TTC549 (cell line): ENCODE measurements around the gene KNCN.

Source experiments
- FAIRE-seq: peaks from 2 replicates; lab custom pipeline; 2012; peaks lifted over from hg19 to GRCh38; lab: Jason Lieb, UNC

The KNCN gene

DNA sequence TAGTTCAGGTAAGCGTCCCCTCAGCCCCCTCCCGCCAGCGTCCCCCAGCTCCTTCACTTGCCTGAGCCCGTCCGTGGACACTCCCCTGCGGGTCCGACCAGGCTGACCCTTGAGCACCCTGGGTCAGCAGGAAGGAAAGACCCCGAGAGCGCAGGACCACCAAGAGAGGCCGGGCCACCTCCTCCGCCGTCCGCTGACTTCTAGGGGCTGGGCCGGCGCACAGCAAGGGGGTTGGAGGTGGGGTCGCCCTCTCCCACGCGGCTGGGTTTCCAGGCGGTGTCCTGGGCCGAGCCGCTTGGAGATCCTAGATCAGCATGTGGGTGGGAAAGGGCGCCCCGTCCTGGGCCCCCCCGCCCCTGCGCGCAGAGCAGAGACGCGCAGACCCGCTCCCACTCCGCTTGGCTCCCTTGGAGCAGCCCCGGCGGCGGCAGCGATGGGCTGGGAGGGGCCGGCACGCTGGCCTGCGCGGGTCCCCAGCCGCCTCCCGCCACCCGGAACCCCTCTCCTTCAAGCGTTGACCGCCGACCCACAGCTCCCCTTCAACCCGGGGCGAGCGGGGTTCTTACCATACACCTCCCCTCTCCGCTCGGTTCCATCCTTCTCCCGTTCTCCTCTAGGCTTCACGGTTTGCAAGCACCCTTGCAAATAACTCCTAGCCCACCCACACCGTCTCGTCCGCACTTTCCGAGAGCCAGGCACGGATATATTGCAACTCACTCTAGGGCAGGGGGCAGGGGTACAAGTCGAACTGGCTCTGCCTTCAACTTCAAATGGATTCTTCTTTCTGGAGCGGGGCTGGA lies 7.5 kb downstream of the KNCN start:
- no peak for FAIRE-seq

DNA sequence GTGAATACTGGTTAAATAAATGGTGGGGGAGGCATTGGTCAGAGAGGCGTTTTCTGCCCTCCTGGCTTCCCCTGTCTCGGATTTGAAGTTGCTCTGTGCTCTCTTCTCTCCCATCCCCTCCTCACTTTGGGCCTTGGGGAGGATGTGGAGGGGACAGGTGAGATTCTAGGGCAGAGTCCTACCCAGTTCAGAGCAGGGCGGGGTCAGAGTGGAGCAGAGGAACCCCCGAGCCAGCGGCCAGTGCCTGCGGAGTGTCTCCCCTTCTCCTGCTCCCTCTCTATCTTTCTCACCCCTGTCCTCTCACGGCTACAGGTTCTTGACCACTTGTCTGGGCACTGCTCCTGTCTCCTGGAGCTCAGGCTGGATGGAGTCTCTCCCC lies 8.1 kb downstream of the KNCN start:
- no peak for FAIRE-seq

DNA sequence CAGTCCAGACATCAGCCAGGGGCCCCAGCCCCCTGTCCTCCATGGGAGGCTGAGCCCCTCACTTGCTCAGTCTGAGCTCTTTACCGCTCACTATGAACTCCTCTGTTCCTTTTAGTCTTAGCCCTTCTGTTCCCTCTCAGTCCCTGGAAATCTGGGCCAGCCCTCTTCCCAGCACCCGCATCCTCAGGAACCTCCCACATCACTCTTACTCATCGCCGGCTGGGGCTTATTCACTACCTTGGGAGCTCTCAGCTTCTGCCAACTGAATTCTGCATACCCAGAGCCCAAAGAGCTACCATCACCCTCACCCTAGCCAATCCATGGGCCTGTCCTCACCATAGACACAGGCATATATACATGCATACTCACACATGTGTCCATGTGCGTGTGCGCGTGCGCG lies 11.5 kb downstream of the KNCN start:
- FAIRE-seq: no peak

DNA sequence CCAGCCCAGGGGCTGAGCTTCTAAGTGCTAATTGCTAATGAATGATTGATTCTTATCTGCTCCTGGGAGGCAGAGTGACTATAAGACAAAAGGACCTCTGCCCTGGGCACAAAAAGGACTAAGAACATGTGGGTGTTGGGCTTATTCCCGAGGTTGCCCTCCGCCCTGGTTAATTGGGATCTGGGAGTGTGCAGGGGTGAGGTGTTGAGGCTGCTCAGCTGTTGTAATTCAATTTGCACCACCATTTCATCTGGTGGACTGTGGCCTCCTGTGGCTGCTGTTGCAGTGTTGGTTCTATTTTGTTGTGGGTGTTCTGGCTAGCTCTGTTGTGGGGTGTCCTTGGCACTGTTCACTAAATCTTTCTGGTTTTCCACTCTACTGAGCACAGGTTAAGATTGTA lies 13.3 kb downstream of the KNCN start:
- FAIRE-seq: no peak

DNA sequence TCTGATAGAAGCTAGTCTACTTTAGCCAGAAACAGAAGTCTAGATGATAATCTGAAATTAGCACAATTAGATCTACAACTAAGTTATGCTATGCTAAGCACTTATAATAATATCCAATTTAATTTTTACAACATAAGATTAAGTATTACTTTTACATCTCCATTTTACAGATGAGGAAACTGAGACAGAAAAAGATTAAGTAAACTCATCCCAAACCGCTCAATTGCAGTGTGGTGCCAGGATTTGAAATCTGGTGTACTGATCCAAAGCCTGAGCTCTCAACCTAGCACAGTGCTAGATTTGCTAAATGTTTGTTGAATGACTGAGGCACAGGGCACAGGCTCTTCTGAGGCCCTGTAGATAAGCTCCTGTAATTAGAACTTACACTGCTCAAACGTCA lies 13.8 kb downstream of the KNCN start:
- FAIRE-seq: no peak

DNA sequence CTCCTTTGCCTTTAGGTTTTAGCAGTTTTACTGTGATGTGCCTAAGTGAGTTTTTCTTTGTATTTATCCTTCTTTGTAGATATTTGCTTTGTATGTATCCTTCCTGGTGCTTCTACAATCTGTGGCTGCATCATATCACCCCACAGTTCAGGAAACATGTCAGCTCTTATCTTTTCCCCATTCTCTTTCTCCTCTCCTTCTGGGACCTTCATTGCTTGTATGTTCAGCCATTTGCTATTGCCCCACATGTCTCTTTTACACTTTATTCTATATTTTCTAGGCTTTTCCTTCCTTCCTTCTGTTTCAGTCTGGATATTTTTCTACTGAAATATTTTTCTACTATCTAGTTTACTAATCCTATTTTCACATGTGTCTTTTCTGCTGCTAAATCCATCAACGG lies 14.9 kb downstream of the KNCN start:
- FAIRE-seq: no peak

DNA sequence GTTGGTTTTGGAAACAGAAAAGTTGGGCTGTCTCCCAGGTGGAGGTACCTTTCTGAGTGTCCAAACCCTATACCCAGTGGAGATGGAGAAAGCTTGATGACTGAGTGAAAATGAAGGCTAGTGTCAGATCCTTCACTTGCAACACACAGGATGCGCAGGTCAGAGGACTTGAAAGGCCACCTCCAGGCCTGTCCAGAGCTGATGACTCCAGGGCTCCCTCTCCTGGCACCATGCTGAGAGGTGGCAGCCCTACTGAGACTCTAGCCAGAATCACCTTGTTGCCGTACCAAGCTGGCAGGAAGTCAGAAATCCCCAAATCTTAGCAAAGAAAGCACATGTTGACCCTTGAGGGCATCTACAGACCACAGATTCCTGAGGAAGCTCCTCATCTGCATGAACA lies 16.4 kb downstream of the KNCN start:
- no peak for FAIRE-seq

DNA sequence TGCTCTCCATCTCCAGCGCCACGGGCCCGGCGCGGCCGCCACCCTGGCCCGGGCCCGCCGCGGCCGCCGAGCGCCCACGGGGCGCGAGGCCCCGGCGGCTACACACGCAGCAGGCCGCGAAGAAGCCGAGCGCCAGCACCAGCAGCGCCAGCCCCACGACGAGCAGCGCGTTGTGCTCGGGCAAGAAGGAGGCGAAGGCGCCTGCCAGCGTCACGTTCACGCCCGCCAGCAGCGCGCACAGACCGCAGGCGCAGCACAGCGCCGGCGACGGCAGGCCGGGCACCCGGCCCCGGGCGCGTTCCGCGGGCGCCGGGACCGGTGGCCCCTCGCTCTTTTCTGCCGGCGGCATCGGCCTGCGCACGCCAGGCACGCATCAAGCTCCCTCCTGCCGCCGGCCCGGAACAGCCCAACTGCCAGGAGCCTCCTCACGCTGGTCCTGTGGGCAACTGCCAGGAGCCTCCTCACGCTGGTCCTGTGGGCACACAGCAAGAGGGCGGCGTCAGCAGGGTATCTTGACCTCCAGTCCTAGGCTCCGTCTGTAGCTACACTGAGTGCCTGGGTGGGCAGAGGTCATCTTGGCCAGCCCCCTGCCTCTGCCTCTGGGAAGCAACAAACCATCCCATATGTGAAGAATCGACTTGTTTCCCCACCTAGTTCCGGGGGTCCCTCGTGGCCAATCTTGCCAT lies 18.1 kb downstream of the KNCN start:
- FAIRE-seq: no peak

DNA sequence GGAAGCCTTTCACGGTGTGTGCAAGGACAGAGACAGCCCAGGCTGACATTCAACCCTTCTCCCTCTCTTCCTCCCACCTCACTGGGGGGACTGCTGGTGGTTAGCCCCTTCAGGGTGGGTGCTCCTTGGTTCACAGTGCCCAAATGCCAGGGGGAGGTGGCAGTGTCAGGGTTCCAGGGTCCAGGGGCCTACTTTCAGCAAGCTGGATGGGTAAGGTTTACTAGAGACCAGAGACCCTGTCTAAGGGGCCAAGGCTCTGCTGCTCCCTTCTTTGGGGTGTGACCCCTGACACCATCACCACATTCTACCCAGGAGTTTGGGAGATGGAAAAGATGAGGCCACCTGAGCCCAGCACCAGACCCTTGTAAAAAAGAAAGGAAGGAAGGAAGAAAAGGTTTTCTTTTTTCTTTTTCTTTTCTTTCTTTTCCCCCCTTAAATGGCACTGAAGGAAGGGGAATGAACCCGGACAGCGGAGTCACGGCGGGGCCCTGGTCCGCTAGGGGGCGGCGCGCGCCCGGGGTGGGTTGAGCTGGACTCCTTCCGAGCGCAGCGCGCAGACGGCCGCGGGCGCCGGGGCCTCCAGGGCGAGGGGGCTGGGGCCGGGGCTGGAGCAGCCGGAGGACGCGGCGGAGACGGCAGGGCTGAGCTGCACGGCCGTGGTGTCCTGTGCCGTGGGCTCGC lies 18.8 kb downstream of the KNCN start:
- FAIRE-seq: no peak

DNA sequence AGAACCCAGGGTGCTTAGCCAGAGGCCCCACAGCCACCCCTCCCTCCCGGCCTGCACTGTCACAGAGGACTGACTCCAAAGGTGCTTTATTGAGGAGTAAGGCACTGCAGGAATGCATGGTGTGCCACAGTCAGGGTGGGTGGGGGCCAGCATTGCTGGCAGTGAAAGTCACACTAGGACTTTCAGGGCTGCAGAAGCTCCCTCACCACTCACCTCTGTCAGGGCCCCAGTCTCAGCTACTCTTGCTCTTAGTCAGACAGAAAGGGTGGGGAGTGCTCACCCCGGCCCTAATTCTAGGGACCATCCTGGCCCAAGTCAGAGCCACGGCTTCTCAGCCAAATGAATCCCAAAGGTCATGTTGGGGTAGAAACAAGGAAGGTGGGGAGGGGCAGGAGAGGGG lies 19.4 kb downstream of the KNCN start:
- FAIRE-seq: no peak

DNA sequence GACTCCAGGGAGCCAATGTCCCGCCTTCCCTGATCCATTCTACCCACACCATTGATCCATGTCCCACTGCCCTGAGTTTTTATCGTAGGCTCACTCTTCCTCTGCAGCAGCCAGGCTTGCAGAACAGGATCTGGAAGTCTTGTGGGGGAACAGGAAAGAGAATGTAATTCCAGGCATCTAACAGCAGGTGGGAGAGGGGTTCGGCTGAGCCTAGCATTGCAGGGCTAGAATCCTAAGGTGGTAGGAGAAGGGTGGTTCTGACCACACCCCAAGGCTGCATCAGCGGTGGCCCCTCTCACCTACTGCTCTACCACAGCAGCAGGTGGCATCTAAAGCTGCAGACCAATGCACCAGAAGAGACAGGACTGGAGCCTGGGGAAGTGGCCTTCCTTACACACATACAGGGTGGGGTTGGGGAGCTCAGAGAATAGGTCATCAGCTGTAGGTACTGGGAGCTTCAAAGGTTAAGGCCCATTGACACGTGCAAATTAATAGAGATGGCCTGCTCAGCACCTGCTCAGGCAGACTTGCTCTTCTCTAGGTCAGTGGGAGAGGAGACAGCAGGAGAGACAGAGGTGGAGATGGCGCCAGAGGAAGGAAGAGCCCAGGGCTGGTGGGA lies 20.5 kb downstream of the KNCN start:
- FAIRE-seq: no peak

DNA sequence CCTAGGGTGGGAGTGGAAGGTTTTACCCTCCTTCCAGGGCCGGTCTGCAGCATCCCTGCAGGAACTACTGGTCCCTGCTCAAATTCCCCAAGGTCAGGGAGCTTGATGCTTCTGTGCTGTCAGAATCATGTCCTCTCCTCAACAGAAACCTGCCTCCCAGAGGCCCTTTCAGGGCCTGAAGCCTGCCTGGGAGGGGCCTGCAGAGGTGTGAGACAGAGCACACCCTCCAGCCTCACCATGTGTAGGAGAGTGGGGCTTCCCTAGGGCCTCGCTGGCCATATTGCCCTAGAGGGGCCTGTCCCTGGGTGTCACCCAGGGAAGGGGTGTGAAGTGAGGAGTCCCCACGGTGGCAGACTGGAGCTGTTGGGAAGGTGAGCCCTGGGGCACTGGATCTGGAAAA lies 21.1 kb downstream of the KNCN start:
- FAIRE-seq: no peak

DNA sequence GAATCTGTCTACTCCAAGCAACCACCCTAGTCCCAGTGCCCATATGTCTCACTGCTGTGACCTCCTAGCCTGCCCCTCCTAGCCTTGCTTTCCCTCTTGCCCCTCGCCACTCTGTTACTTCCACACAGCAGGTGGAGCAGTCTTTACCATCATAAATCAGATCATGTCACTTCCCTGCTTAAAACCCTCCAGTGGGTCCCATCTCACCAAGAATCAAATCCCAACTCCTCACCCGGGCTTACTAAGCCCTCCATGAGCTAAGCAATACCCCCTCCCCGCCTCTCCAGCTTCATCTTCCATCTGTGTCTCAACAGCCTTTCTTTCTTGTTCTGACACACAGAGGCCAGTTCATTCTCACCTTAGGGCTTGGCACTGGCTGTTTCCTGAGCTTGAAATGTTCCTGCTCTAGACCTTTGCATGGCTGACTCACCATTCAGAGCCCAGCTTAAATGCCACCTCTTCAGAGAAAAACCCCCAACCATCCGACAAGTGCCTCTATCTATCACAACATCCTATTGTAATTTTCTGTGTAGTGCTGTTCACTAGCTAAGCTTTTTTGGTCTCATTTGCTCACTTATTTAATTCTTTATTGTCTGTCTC lies 22.3 kb downstream of the KNCN start:
- FAIRE-seq: no peak

DNA sequence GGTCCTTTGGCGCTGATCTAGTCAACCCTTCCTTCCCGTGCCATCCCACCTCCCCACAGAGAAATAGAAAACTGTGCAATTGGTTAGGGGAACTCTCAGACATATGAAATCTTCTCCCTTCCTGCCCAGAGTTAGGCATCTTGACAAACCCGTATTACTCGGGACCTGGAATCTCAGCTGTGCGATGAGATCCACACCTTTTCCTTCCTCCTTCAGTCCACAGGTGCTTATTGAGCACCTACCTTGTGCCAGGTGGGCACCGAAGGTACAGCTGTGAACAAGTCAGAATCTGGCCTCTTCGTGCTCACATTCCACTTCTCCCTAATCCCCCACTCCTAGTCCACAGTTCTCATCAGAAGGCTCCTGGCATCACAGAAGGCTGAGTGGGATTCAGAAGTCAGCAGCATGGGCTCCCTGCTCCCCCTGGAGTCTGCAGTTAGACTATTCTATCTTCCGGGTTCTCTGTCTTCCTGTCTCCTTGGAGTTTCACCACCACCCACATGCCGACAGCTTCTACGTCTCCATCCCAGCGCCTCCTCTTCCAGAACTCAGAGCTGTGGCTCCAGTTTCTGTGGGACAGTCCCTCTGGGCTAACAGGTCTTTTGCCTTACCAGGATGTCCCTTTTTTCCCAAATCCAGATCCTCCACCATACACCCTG lies 23.0 kb downstream of the KNCN start:
- FAIRE-seq: no peak

DNA sequence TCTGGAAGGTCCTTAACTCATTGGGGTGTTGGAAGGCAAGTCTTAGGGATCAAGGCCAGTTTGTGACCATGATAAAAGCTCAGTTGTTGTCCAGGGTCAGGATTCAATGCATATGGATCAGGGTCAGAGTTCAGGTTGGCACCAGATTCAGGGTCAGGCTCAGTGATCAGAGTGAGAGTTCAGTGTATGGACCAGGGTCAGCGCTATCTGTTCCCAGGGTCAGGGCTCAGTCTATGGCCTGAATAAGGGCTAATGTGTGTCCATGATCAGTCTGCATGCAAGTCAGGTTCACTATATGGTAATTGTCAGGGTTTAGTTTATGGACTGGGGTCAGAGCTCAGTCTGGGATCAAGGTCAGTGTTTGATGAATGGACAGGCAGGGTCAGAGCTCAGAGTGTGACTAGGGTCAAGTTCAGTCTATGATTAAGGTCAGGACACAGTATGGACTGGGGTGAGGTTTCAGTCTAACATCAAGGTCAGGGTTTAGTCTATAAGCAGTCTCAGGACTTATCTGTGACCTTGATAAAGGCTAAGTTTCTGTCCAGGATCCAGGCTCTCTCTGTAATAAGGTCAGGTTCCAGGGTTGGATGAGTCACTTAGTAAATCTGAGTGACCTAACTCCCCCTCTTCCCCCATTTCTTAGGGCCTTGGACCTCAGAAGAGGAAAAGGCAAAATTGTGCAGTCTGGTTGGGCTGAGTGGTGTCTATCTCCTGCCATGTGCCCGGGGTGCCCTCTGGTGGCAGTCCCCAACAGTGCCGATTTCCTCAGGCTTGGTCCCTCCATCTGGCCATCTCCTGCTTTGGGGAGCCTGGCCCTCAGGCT lies 23.8 kb downstream of the KNCN start:
- no peak for FAIRE-seq

DNA sequence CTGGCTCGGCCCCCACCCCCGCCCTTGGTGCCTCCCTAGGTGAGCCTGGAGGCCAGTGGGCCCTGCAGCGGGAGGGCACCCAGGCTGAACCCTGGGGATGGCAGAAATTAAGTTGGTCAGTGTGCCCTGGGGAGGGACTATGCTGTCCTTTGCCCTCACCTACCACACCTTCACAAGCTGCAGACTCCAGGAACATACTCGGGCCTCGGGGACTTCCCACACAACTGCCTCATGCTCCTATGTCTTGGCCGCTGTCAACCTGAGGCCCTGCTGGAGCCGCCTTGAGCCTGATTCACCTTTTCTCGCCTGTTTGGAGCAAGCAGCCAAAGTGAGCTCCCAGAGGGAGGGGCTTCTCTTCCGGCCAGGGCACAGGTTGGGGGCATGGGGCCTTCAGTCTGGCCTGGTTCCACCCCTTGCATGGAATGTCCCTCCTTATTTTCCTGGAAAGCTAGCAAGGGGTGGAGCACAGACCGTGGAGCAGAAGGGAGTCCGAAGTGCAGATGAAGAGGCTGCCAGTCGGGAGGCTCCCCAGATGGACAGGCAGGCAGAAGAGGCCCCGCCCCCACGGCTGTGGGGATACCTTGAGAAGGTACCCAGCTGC lies 24.7 kb downstream of the KNCN start:
- FAIRE-seq: no peak

DNA sequence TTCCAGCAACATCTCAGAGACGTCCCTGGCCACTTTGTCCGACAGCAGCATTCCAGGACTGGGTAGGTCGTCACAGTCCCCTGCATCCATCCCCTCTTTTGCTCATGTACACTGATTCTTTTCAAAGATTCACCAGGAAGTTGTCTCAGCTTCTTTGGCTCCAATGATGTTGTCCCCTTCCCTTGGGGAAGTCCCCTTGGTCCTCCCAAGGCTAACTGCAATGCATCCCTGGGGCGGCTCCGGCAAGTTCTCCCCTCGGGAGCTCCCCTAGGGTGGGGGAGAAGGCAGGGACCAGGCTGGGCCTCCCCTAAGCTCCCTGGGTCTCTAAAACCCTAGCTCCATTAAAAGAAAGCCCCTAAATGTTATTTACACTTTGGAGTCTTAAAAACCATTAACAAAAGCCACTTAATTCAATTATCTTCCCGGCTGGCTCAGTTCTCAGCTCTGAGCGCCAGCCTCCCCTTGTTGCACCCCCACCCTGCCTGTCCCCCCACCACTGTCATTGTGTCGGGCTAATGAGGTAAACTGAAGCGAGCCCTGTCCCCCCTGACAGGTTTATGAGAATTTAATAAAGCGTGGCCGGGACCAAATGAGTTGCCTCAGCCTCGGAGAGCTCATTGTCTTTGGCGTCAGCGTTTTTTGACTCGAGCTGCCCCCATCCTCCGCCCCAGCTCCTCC lies 25.3 kb downstream of the KNCN start:
- FAIRE-seq: no peak

DNA sequence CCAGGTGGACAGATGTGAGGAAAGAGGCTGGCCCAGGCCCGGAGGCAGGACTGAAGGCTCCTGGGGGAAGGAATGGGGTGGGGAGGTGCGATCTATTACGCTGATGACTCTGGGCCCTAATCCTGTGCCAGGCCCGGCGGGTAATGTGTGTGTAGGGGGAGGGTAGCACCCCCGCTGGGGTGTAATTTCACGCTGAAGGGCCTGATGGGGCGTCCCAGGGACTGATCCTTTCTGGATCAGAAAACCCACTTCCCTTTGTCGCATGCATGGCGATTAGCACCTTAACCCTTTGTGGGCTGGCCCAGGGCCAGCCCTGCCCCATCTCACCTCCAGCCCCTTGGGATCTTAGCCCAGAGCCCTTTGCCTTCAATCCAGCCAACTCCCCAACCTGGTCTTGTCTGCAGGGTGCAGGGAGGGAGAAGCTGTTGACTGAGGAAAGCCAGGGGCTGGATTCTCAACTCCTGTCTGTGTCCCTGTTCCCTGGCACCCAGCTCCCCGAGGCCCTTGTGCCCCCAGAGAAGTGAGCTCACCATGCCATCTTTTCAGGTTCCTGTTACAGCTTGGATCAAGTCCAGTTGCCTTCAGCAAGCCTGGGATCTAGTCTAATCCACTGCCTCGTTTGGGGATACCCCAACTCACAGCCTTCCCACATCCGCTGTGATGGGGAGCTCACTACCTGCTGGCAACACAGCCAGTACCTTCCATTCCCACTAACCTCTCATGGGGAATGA lies 26.0 kb downstream of the KNCN start:
- FAIRE-seq: no peak

DNA sequence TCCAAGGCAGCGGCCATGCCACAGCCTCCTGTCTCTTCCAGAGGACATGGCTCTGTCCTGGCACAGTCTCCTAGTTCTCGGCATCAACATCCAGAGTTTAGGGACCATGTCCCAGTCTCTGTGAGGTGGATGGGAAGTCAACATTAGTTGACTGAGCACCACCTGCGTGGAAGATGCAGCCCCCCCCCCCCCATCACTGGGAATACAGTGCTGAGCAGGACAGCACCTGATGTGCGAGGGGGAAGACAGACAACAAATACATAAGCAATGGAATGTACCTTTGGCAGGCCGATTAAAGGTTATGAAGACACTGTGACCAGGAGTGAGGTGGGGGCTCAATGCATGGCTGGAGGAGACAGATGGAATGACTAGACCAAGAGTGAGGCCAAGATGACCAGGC lies 26.6 kb downstream of the KNCN start:
- no peak for FAIRE-seq
